K562 (cell line): ENCODE measurements around the gene ZNF140. TPM values are rescaled to one million over a fixed set of nuclear protein-coding genes. Genes with fewer than 3 reads are reported as not detected.

ENCODE experiments used
- EGR1 ChIP-seq: fragments of 450-650 bp; conservative IDR thresholded peaks from 2 replicates; pipeline ENCODE4 v1.6.1; 2017; ENCODE audit warnings: mild to moderate bottlenecking
- IFI16 ChIP-seq: fragments of 250-450 bp; sonication (Bioruptor Pico); IDR thresholded peaks from 2 replicates; pipeline ENCODE4 v2.1.2; 2022; ENCODE audit warnings: mild to moderate bottlenecking, inconsistent platforms
- JUND ChIP-seq, 2 experiments: IDR thresholded peaks; 2 replicates in 1 of 2; 3 replicates in 1 of 2; pipeline ENCODE4 v1.6.1; 2011; ENCODE audit warnings: borderline replicate concordance in 2 of 2, low read depth in 2 of 2, low read length in 2 of 2, improper control_type of control experiment in 1 of 2, missing biosample characterization in 1 of 2, missing genetic modification characterization in 1 of 2, missing genetic modification reagents in 1 of 2
- RBM15 ChIP-seq: fragments of 200-400 bp; formaldehyde crosslinking; IDR thresholded peaks from 2 replicates; pipeline ENCODE4 v1.6.1; 2018; ENCODE audit warnings: mild to moderate bottlenecking, low read length, moderate library complexity; ENCODE audit not compliant: insufficient read depth
- SIX5 ChIP-seq, 2 experiments: IDR thresholded peaks; 2 replicates each; pipeline ENCODE4 v1.6.1; 2011; ENCODE audit warnings: low read length in 2 of 2, borderline replicate concordance in 1 of 2, low read depth in 1 of 2, mild to moderate bottlenecking in 1 of 2, moderate library complexity in 1 of 2; ENCODE audit not compliant: insufficient read depth in 1 of 2
- TCF3 ChIP-seq: sonication (generic); formaldehyde crosslinking; IDR thresholded peaks from 2 replicates; pipeline ENCODE4 v1.4.0; 2020; ENCODE audit warnings: mild to moderate bottlenecking, missing genetic modification reagents
- U2AF2 ChIP-seq: fragments of 200-400 bp; formaldehyde crosslinking; optimal IDR thresholded peaks from 2 replicates; pipeline ENCODE3; 2017; ENCODE audit warnings: low read depth, mild to moderate bottlenecking, low read length
- ZNF507 ChIP-seq: conservative IDR thresholded peaks from 2 replicates; pipeline ENCODE4 v1.6.1; 2017; ENCODE audit warnings: missing genetic modification characterization, missing compliant biosample characterization
- polyA plus RNA-seq, 8 experiments: library from polyadenylated mRNA; depleted of rRNA in 4 of 8; stranded (reverse) in 5 of 8; unstranded in 3 of 8; fragments of >200 nt; fragmentation: Nextera tagmentation in 2 of 8; fragmentation: Illumina TruSeq in 1 of 8; extraction: Ambion mirVana in 2 of 8; extraction: Trizol in 1 of 8; gene quantifications; 2 replicates each; pipeline versions ENCODE4 v1.2.1 to v1.2.3, GENCODE V29; 2011 to 2014; ENCODE audit warnings: inconsistent platforms in 1 of 8, missing spikeins in 1 of 8
- total RNA-seq, 7 experiments: library from RNA; depleted of rRNA in 6 of 7; stranded (reverse); fragments of >200 nt in 6 of 7; fragmentation: Illumina TruSeq in 2 of 7; extraction: Trizol in 2 of 7; gene quantifications; 2 replicates each; pipeline versions ENCODE4 v1.2.1 to v1.2.3, GENCODE V29; 2011 to 2021; ENCODE audit warnings: low replicate concordance in 1 of 7
- TF ChIP-seq, protein P1 (sequence below): IDR thresholded peaks from 3 replicates; pipeline ENCODE4 v1.6.1; 2011; ENCODE audit warnings: borderline replicate concordance, mild to moderate bottlenecking, moderate library complexity; ENCODE audit not compliant: insufficient read length; ENCODE audit errors: extremely low read depth
- TF ChIP-seq, protein P2 (sequence below), 2 experiments: fragments of 450-650 bp; IDR thresholded peaks; 2 replicates each; pipeline ENCODE4 v1.6.1; 2018; ENCODE audit warnings: mild to moderate bottlenecking in 2 of 2, low read depth in 1 of 2; ENCODE audit not compliant: partially characterized antibody in 2 of 2
- TF ChIP-seq, protein P3 (sequence below): fragments of 450-650 bp; formaldehyde crosslinking; IDR thresholded peaks from 2 replicates; pipeline ENCODE4 v1.4.0; 2020; ENCODE audit warnings: mild to moderate bottlenecking, mixed read lengths
- TF ChIP-seq, protein P4 (sequence below): fragments of 250-450 bp; sonication (Bioruptor Pico); IDR thresholded peaks from 2 replicates; pipeline ENCODE4 v1.4.0; 2020

The ZNF140 gene
- total and polyA plus RNA-seq, 9 of the 15 experiments (the other 6 are each of a cell fraction or from before 2014, with no cell fraction given), result 1.6 to 10.9 (median 5.3) TPM

DNA sequence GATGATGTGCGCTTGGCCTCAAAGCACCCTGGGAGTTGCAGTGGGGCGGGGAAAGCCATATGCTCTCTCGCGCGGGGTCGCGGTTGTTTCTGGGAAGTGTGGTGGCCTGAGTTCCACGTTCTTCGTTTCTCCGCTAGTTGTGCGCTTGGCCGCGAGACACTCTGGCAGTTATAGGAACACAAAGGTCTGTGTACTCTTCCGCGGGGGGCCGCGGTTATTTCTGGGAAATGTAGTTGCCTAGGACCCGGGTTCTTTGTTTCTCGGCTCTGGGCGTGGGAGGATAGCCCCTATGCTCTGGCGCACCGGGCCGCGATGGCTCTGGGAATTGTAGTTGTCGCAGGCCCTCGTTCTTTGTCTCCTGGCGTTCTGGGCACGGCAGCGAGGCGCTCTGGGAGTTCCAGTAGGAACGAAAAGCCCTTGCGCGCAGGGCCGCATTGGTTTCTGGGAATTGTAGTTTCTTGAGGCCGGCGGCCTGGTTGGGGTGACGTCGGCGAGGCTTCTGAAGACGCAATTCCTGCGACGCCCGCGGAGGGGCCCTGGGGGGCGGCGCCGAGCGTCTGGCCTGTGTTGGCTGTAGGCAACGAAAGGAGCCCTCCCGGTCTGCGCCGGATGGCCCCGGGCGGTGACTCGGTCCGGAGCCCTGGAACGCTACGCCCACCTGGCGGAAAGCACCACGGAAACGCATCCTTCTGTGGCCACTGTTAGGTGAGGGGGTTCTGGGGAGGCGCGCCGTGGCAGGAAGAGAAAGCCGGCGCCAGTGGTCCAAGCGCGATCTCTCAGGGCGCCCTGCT, at the start of gene ZNF140 (continued):
- TF ChIP-seq, protein P1, sequence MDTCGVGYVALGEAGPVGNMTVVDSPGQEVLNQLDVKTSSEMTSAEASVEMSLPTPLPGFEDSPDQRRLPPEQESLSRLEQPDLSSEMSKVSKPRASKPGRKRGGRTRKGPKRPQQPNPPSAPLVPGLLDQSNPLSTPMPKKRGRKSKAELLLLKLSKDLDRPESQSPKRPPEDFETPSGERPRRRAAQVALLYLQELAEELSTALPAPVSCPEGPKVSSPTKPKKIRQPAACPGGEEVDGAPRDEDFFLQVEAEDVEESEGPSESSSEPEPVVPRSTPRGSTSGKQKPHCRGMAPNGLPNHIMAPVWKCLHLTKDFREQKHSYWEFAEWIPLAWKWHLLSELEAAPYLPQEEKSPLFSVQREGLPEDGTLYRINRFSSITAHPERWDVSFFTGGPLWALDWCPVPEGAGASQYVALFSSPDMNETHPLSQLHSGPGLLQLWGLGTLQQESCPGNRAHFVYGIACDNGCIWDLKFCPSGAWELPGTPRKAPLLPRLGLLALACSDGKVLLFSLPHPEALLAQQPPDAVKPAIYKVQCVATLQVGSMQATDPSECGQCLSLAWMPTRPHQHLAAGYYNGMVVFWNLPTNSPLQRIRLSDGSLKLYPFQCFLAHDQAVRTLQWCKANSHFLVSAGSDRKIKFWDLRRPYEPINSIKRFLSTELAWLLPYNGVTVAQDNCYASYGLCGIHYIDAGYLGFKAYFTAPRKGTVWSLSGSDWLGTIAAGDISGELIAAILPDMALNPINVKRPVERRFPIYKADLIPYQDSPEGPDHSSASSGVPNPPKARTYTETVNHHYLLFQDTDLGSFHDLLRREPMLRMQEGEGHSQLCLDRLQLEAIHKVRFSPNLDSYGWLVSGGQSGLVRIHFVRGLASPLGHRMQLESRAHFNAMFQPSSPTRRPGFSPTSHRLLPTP, result no peak
- peak; percentile 68 to 72 for TF ChIP-seq SIX5 (IDR thresholded peaks at IDR 0.05; ENCODE audit: borderline replicate concordance in 1 of 2, insufficient read depth in 1 of 2, low read depth in 1 of 2, low read length in 2 of 2)
- TF ChIP-seq JUND (IDR thresholded peaks at IDR 0.05; ENCODE audit: borderline replicate concordance, low read depth, low read length), result peak; percentile 45
- TF ChIP-seq JUND (tag; IDR thresholded peaks at IDR 0.05; ENCODE audit: borderline replicate concordance, low read depth, low read length), result no peak; the same call in 1 of the 3 replicates
- no peak for TF ChIP-seq U2AF2
- no peak for TF ChIP-seq IFI16 (CRISPR knock-in tag)
- TF ChIP-seq TCF3 (CRISPR knock-in tag), result 0 out of 2 replicates have a peak, but pooled peaks have one; percentile 4
- TF ChIP-seq, protein P2, sequence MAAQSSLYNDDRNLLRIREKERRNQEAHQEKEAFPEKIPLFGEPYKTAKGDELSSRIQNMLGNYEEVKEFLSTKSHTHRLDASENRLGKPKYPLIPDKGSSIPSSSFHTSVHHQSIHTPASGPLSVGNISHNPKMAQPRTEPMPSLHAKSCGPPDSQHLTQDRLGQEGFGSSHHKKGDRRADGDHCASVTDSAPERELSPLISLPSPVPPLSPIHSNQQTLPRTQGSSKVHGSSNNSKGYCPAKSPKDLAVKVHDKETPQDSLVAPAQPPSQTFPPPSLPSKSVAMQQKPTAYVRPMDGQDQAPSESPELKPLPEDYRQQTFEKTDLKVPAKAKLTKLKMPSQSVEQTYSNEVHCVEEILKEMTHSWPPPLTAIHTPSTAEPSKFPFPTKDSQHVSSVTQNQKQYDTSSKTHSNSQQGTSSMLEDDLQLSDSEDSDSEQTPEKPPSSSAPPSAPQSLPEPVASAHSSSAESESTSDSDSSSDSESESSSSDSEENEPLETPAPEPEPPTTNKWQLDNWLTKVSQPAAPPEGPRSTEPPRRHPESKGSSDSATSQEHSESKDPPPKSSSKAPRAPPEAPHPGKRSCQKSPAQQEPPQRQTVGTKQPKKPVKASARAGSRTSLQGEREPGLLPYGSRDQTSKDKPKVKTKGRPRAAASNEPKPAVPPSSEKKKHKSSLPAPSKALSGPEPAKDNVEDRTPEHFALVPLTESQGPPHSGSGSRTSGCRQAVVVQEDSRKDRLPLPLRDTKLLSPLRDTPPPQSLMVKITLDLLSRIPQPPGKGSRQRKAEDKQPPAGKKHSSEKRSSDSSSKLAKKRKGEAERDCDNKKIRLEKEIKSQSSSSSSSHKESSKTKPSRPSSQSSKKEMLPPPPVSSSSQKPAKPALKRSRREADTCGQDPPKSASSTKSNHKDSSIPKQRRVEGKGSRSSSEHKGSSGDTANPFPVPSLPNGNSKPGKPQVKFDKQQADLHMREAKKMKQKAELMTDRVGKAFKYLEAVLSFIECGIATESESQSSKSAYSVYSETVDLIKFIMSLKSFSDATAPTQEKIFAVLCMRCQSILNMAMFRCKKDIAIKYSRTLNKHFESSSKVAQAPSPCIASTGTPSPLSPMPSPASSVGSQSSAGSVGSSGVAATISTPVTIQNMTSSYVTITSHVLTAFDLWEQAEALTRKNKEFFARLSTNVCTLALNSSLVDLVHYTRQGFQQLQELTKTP (IDR thresholded peaks at IDR 0.05; ENCODE audit: low read depth in 1 of 2, partially characterized antibody in 2 of 2), result peak; percentile 49 to 97
- TF ChIP-seq, protein P3, sequence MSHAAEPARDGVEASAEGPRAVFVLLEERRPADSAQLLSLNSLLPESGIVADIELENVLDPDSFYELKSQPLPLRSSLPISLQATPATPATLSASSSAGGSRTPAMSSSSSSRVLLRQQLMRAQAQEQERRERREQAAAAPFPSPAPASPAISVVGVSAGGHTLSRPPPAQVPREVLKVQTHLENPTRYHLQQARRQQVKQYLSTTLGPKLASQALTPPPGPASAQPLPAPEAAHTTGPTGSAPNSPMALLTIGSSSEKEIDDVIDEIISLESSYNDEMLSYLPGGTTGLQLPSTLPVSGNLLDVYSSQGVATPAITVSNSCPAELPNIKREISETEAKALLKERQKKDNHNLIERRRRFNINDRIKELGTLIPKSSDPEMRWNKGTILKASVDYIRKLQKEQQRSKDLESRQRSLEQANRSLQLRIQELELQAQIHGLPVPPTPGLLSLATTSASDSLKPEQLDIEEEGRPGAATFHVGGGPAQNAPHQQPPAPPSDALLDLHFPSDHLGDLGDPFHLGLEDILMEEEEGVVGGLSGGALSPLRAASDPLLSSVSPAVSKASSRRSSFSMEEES (CRISPR knock-in tag), result no peak
- no peak for TF ChIP-seq ZNF507 (tag)
- peak; percentile 69 for TF ChIP-seq EGR1
- TF ChIP-seq RBM15, result no peak
- TF ChIP-seq, protein P4, sequence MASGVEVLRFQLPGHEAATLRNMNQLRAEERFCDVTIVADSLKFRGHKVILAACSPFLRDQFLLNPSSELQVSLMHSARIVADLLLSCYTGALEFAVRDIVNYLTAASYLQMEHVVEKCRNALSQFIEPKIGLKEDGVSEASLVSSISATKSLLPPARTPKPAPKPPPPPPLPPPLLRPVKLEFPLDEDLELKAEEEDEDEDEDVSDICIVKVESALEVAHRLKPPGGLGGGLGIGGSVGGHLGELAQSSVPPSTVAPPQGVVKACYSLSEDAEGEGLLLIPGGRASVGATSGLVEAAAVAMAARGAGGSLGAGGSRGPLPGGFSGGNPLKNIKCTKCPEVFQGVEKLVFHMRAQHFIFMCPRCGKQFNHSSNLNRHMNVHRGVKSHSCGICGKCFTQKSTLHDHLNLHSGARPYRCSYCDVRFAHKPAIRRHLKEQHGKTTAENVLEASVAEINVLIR (CRISPR knock-in tag), result peak; percentile 93
